IMR-90 (cell line): ENCODE data around the gene CADM1. TPM values are rescaled to one million over a fixed set of nuclear protein-coding genes. Genes with fewer than 3 reads are reported as not detected.

ENCODE experiments used
- ATAC-seq: fragments of 200-7000 bp; cut with Tn5 transposase; 2 replicates; pipeline ENCODE4 v1.9.1; 2020; ENCODE audit warnings: low read depth, mild to moderate bottlenecking, moderate library complexity
- BruUV-seq: library from RNA; stranded (reverse); fragments of 400-500 nt; replicated peaks from 2 replicates; lab custom pipeline; 2021; lab: Mats Ljungman, UMichigan
- CTCF ChIA-PET: fragments of 300-600 bp; formaldehyde crosslinking; extraction: SDS; loops from one replicate; lab custom pipeline; 2021; ENCODE audit warnings: antibody characterized with exemption; lab: Yijun Ruan, JAX
- POLR2A ChIA-PET: fragments of 300-600 bp; sonication (Branson Sonifier 250); formaldehyde crosslinking; loops from one replicate; lab custom pipeline; 2022; ENCODE audit warnings: antibody characterized with exemption; ENCODE audit not compliant: unreplicated experiment; lab: Charles Lee
- DNase-seq: peaks from one replicate; pipeline ENCODE4 v3.0.0; 2013
- H2AFZ ChIP-seq: replicated peaks from 2 replicates; pipeline ENCODE3; 2013; ENCODE audit warnings: low read length, mild to moderate bottlenecking; ENCODE audit not compliant: poor library complexity
- H2AK5ac ChIP-seq: 2 replicates; pipeline ENCODE4 v1.6.1; 2013; ENCODE audit warnings: low read depth, low read length, inconsistent platforms
- H2AK9ac ChIP-seq: replicated peaks from 2 replicates; pipeline ENCODE3; 2013; ENCODE audit warnings: mild to moderate bottlenecking, low read depth, low read length, moderate library complexity; ENCODE audit not compliant: poor library complexity
- H2BK120ac ChIP-seq: 2 replicates; pipeline ENCODE4 v1.6.1; 2013; ENCODE audit warnings: low read depth, low read length, inconsistent platforms
- H2BK15ac ChIP-seq: 3 replicates; pipeline ENCODE4 v1.6.1; 2013; ENCODE audit warnings: low read depth, low read length, inconsistent platforms
- H2BK20ac ChIP-seq: 2 replicates; pipeline ENCODE4 v1.6.1; 2013; ENCODE audit warnings: low read depth, mild to moderate bottlenecking, inconsistent platforms, low read length, moderate library complexity
- H2BK5ac ChIP-seq: 2 replicates; pipeline ENCODE4 v1.6.1; 2013; ENCODE audit warnings: mild to moderate bottlenecking, low read depth, low read length, inconsistent platforms; ENCODE audit not compliant: poor library complexity, severe bottlenecking
- H3K14ac ChIP-seq: replicated peaks from 2 replicates; pipeline ENCODE4 v1.6.1; 2013; ENCODE audit warnings: low read depth, low read length, inconsistent platforms
- H3K18ac ChIP-seq: 2 replicates; pipeline ENCODE4 v1.6.1; 2013; ENCODE audit warnings: low read depth, low read length, control low read depth
- H3K23ac ChIP-seq: 2 replicates; pipeline ENCODE4 v1.6.1; 2013; ENCODE audit warnings: low read depth, low read length, inconsistent platforms
- H3K27ac ChIP-seq: 2 replicates; pipeline ENCODE4 v1.5.1; 2013; ENCODE audit warnings: mild to moderate bottlenecking, control low read depth, low read length; ENCODE audit not compliant: insufficient read depth
- H3K27me3 ChIP-seq: 2 replicates; pipeline ENCODE4 v1.6.1; 2013; ENCODE audit warnings: low read length; ENCODE audit not compliant: control insufficient read depth, insufficient read depth
- H3K36me3 ChIP-seq: 2 replicates; pipeline ENCODE4 v1.6.1; 2013; ENCODE audit warnings: low read length, mixed read lengths; ENCODE audit not compliant: control insufficient read depth, insufficient read depth
- H3K4ac ChIP-seq: 2 replicates; pipeline ENCODE4 v1.6.1; 2013; ENCODE audit warnings: low read depth, low read length, inconsistent platforms
- H3K4me1 ChIP-seq: 2 replicates; pipeline ENCODE4 v1.6.1; 2013; ENCODE audit warnings: low read length, mixed read lengths; ENCODE audit not compliant: control insufficient read depth, insufficient read depth
- H3K4me2 ChIP-seq: 2 replicates; pipeline ENCODE4 v1.6.1; 2013; ENCODE audit warnings: low read depth, mild to moderate bottlenecking, control low read depth, low read length, moderate library complexity
- H3K4me3 ChIP-seq: 2 replicates; pipeline ENCODE4 v1.5.1; 2013; ENCODE audit warnings: low read depth, mild to moderate bottlenecking, control low read depth, low read length, moderate library complexity; ENCODE audit not compliant: insufficient read depth
- H3K56ac ChIP-seq: 2 replicates; pipeline ENCODE4 v1.6.1; 2013; ENCODE audit warnings: low read length, inconsistent platforms; ENCODE audit not compliant: insufficient read depth; ENCODE audit errors: extremely low read depth
- H3K79me1 ChIP-seq, 2 experiments: 2 replicates each; pipeline ENCODE4 v1.6.1; 2013; ENCODE audit warnings: low read length in 2 of 2, inconsistent platforms in 1 of 2, low read depth in 1 of 2
- H3K9ac ChIP-seq: 2 replicates; pipeline ENCODE4 v1.6.1; 2013; ENCODE audit warnings: low read depth, low read length, control low read depth
- H3K9me1 ChIP-seq: 2 replicates; pipeline ENCODE4 v1.6.1; 2013; ENCODE audit warnings: low read length, inconsistent platforms; ENCODE audit not compliant: insufficient read depth
- H3K9me3 ChIP-seq: 2 replicates; pipeline ENCODE4 v1.6.1; 2013; ENCODE audit warnings: low read length; ENCODE audit not compliant: control insufficient read depth, insufficient read depth
- H4K20me1 ChIP-seq: 2 replicates; pipeline ENCODE4 v1.6.1; 2013; ENCODE audit warnings: low read length, inconsistent platforms; ENCODE audit not compliant: insufficient read depth
- H4K5ac ChIP-seq: 2 replicates; pipeline ENCODE4 v1.6.1; 2013; ENCODE audit warnings: mild to moderate bottlenecking, low read depth, low read length, control low read depth
- H4K8ac ChIP-seq, 2 experiments: 2 replicates each; pipeline ENCODE4 v1.6.1; 2013; ENCODE audit warnings: low read depth in 2 of 2, low read length in 2 of 2, control low read depth in 1 of 2, inconsistent platforms in 1 of 2
- H4K91ac ChIP-seq: 2 replicates; pipeline ENCODE4 v1.6.1; 2013; ENCODE audit warnings: low read depth, low read length, inconsistent platforms; ENCODE audit not compliant: insufficient read depth
- CEBPB ChIP-seq: IDR thresholded peaks from 2 replicates; pipeline ENCODE4 v1.6.1; 2012; ENCODE audit warnings: low read depth, low read length, improper control_type of control experiment
- ELK1 ChIP-seq: fragments of 150-350 bp; IDR thresholded peaks from 2 replicates; pipeline ENCODE4 v1.6.1; 2016; ENCODE audit warnings: low read depth, mild to moderate bottlenecking, low read length, moderate library complexity, borderline replicate concordance
- FOS ChIP-seq: fragments of 150-350 bp; IDR thresholded peaks from 2 replicates; pipeline ENCODE4 v1.6.1; 2016; ENCODE audit warnings: low read depth, low read length
- MAZ ChIP-seq: IDR thresholded peaks from 2 replicates; pipeline ENCODE4 v1.6.1; 2012; ENCODE audit warnings: low read depth, mild to moderate bottlenecking, low read length, improper control_type of control experiment, moderate library complexity, borderline replicate concordance
- POLR2A ChIP-seq: IDR thresholded peaks from 2 replicates; pipeline ENCODE4 v1.6.1; 2012; ENCODE audit warnings: mild to moderate bottlenecking, low read depth, low read length
- RCOR1 ChIP-seq: IDR thresholded peaks from 2 replicates; pipeline ENCODE4 v1.6.1; 2012; ENCODE audit warnings: mild to moderate bottlenecking, low read length, improper control_type of control experiment; ENCODE audit not compliant: insufficient replicate concordance
- USF2 ChIP-seq: fragments of 150-350 bp; IDR thresholded peaks from 2 replicates; pipeline ENCODE4 v1.6.1; 2017; ENCODE audit warnings: mild to moderate bottlenecking, antibody characterized with exemption, low read length, low read depth
- WGBS, 2 experiments: methylation state at CpG; one replicate each; pipeline versions ENCODE4 v1.1.5 to v1.1.7; 2013; ENCODE audit warnings: missing lambda C conversion rate in 2 of 2; ENCODE audit not compliant: insufficient read length in 1 of 2; ENCODE audit errors: extremely low coverage in 2 of 2; 5-methylcytosine and 5-hydroxymethylcytosine counted together
- dilution Hi-C: fragments of 300-500 bp; cut with HindIII; formaldehyde crosslinking; loops from one replicate; pipeline ENCODE4 v1.14.3; 2018; ENCODE audit warnings: low sequenced_read_pairs; ENCODE audit not compliant: unreplicated experiment
- in situ Hi-C: fragments of 300-500 bp; cut with MboI; formaldehyde crosslinking; loops from 3 replicates; pipeline ENCODE4 v1.14.3; 2019; ENCODE audit warnings: low sequenced_read_pairs, inconsistent platforms, mixed read lengths
- intact Hi-C: fragments of 100-400 bp; cut with micrococcal nuclease; formaldehyde crosslinking; loops from 2 replicates; pipeline ENCODE4 v1.10.0; 2022
- polyA plus RNA-seq, 3 experiments: library from polyadenylated mRNA; depleted of rRNA; stranded (reverse); fragments of >200 nt; gene quantifications; 2 replicates each; pipeline ENCODE4 v1.2.3, GENCODE V29; 2012; ENCODE audit warnings: low replicate concordance in 1 of 3
- total RNA-seq: library from RNA; depleted of rRNA; stranded (reverse); fragments of >200 nt; gene quantifications from 2 replicates; pipeline ENCODE4 v1.2.3, GENCODE V29; 2012

CADM1 gene
- total and polyA plus RNA-seq, 2 of the 4 experiments (the other 2 are of a cell fraction) = 28.8 to 77.1 TPM

- no peak overlapping the region for H3K4me2 ChIP-seq
- DNase-seq (peak; percentile 76), ATAC-seq (peak; percentile 43; the same call in 1 of the 2 replicates)
- H3K36me3 ChIP-seq = no peaks in the 10 kb centered on the region
- H3K9me1 ChIP-seq = no peaks in the 10 kb centered on the region
- H2AK9ac ChIP-seq = no peak overlapping the region
- H4K5ac ChIP-seq = no peak overlapping the region
- H2BK15ac ChIP-seq = no peak overlapping the region
- TF ChIP-seq FOS (no peak), POLR2A (no peak), RCOR1 (no peak), ELK1 (no peak), CEBPB (peak; percentile 78), MAZ (no peak), USF2 (0 out of 2 replicates have a peak, but pooled peaks have one; percentile 7)
- H3K9me3 ChIP-seq = no peaks in the 10 kb centered on the region
- POLR2A ChIA-PET = no interaction called here
- H2BK20ac ChIP-seq = no peak overlapping the region
- H4K20me1 ChIP-seq = no peaks in the 10 kb centered on the region
- no TSS peak for BruUV-seq
- dilution Hi-C loops (no loop called here), intact Hi-C loops (loop anchor here (5.0 kb wide), 1 partner anchor 118 kb away; no protein-coding TSS in a partner anchor), in situ Hi-C loops (no loop called here)
- H3K9ac ChIP-seq = no peak overlapping the region
- no peaks in the 10 kb centered on the region for H3K27me3 ChIP-seq
- CTCF ChIA-PET = no interaction called here
- no peak overlapping the region for H3K56ac ChIP-seq
- no peak overlapping the region for H2AFZ ChIP-seq
- H3K23ac ChIP-seq = no peak overlapping the region
- H3K4me3 ChIP-seq = no peak overlapping the region
- no peak overlapping the region for H4K91ac ChIP-seq
- no peak overlapping the region for H3K4ac ChIP-seq
- H3K14ac ChIP-seq = no peak overlapping the region
- no peak overlapping the region for H3K18ac ChIP-seq
- H3K27ac ChIP-seq = no peak overlapping the region
- no peak overlapping the region for H2BK120ac ChIP-seq
- H3K4me1 ChIP-seq = peaks cover 9% of the 10 kb centered on the region
- no peak overlapping the region for H2AK5ac ChIP-seq
- H4K8ac ChIP-seq = no peak overlapping the region
- H2BK5ac ChIP-seq = no peak overlapping the region
- H3K79me1 ChIP-seq = no peaks in the 10 kb centered on the region
- no CpG with 5 or more reads among the region's 5 CpGs for WGBS, 2 experiments
Measured at GRCh38 chr11:115194802-115195110, 309.5 kb downstream of the CADM1 start.
